ENCODE results near the gene GRM3. TPM values are rescaled to one million over a fixed set of nuclear protein-coding genes. Genes with fewer than 3 reads are reported as not detected.

Gene GRM3
- total and polyA plus RNA-seq, 2 donors (not counting 1 experiment from before 2014, with no cell fraction given), result not detected

GRCh38 chr7:86706406-86706805 lies 62.7 kb downstream of the GRM3 start:
- no peaks in the 10 kb centered on the region for H3K36me3 ChIP-seq (ENCODE audit: control insufficient read depth, insufficient read depth, low read length)
- no peak overlapping the region for H3K4me3 ChIP-seq (replicated peaks in 1 of 4; ENCODE audit: control extremely low read depth in 1 of 4, insufficient read depth in 1 of 4, low read depth in 3 of 4, low read length in 4 of 4)
- H3K4me1 ChIP-seq (ENCODE audit: control insufficient read depth, extremely low read depth, insufficient read depth, low read length), result no peaks in the 10 kb centered on the region
- H3K4me2 ChIP-seq (ENCODE audit: extremely low read depth, insufficient read depth, low read length), result no peak overlapping the region
- H4K20me1 ChIP-seq (ENCODE audit: control insufficient read depth, extremely low read depth, insufficient read depth, low read length), result no peaks in the 10 kb centered on the region
- H3K9ac ChIP-seq (ENCODE audit: insufficient read depth, low read length), result no peak overlapping the region
- no peaks in the 10 kb centered on the region for H3K79me2 ChIP-seq (ENCODE audit: control insufficient read depth, insufficient read depth, low read length)
- H3K27me3 ChIP-seq (ENCODE audit: control insufficient read depth, insufficient read depth, low read length), result no peaks in the 10 kb centered on the region
- H3K27ac ChIP-seq (ENCODE audit: insufficient read depth, low read length), result no peak overlapping the region
- no peak overlapping the region for H2AFZ ChIP-seq (ENCODE audit: low read length)
- H3K9me3 ChIP-seq (ENCODE audit: control insufficient read depth, insufficient read depth, low read depth, low read length), result no peaks in the 10 kb centered on the region
- DNase-seq (ENCODE audit: low read depth in 2 of 2), result no peak
- TF ChIP-seq CTCF (conservative IDR thresholded peaks at IDR 0.05 in 1 of 2, IDR thresholded peaks at IDR 0.05 in 1 of 2; ENCODE audit: low read depth in 1 of 2, low read length in 2 of 2) (no peak), EZH2 (IDR thresholded peaks at IDR 0.05; ENCODE audit: low read length, missing control alignments) (no peak)

- H3K27ac ChIP-seq (ENCODE audit: insufficient read depth, low read length), result no peak overlapping the region
- DNase-seq (ENCODE audit: low read depth in 2 of 2), result no peak
- H3K4me3 ChIP-seq (replicated peaks in 1 of 4; ENCODE audit: control extremely low read depth in 1 of 4, insufficient read depth in 1 of 4, low read depth in 3 of 4, low read length in 4 of 4), result no peak overlapping the region
- H3K36me3 ChIP-seq (ENCODE audit: control insufficient read depth, insufficient read depth, low read length), result no peaks in the 10 kb centered on the region
- no peaks in the 10 kb centered on the region for H3K79me2 ChIP-seq (ENCODE audit: control insufficient read depth, insufficient read depth, low read length)
- H4K20me1 ChIP-seq (ENCODE audit: control insufficient read depth, extremely low read depth, insufficient read depth, low read length), result no peaks in the 10 kb centered on the region
- no peaks in the 10 kb centered on the region for H3K27me3 ChIP-seq (ENCODE audit: control insufficient read depth, insufficient read depth, low read length)
- no peak overlapping the region for H3K4me2 ChIP-seq (ENCODE audit: extremely low read depth, insufficient read depth, low read length)
- TF ChIP-seq CTCF (conservative IDR thresholded peaks at IDR 0.05 in 1 of 2, IDR thresholded peaks at IDR 0.05 in 1 of 2; ENCODE audit: low read depth in 1 of 2, low read length in 2 of 2), result no peak
- no peak for TF ChIP-seq EZH2 (IDR thresholded peaks at IDR 0.05; ENCODE audit: low read length, missing control alignments)
- no peaks in the 10 kb centered on the region for H3K4me1 ChIP-seq (ENCODE audit: control insufficient read depth, extremely low read depth, insufficient read depth, low read length)
- no peak overlapping the region for H2AFZ ChIP-seq (ENCODE audit: low read length)
- no peak overlapping the region for H3K9ac ChIP-seq (ENCODE audit: insufficient read depth, low read length)
- no peaks in the 10 kb centered on the region for H3K9me3 ChIP-seq (ENCODE audit: control insufficient read depth, insufficient read depth, low read depth, low read length)
These were observed 64.4 kb downstream of the GRM3 start for GRCh38 chr7:86708031-86708680.

- Histone ChIP-seq H3K9ac (ENCODE audit: insufficient read depth, low read length) (no peak overlapping the region), H3K79me2 (ENCODE audit: control insufficient read depth, insufficient read depth, low read length) (no peaks in the 10 kb centered on the region), H3K27me3 (ENCODE audit: control insufficient read depth, insufficient read depth, low read length) (no peaks in the 10 kb centered on the region), H4K20me1 (ENCODE audit: control insufficient read depth, extremely low read depth, insufficient read depth, low read length) (no peaks in the 10 kb centered on the region), H3K9me3 (ENCODE audit: control insufficient read depth, insufficient read depth, low read depth, low read length) (no peaks in the 10 kb centered on the region), H3K36me3 (ENCODE audit: control insufficient read depth, insufficient read depth, low read length) (no peaks in the 10 kb centered on the region), H3K27ac (ENCODE audit: insufficient read depth, low read length) (no peak overlapping the region), H3K4me2 (ENCODE audit: extremely low read depth, insufficient read depth, low read length) (no peak overlapping the region), H3K4me1 (ENCODE audit: control insufficient read depth, extremely low read depth, insufficient read depth, low read length) (no peaks in the 10 kb centered on the region), H2AFZ (ENCODE audit: low read length) (no peak overlapping the region), H3K4me3 (replicated peaks in 1 of 4; ENCODE audit: control extremely low read depth in 1 of 4, insufficient read depth in 1 of 4, low read depth in 3 of 4, low read length in 4 of 4) (no peak overlapping the region)
- DNase-seq (ENCODE audit: low read depth in 2 of 2), result no peak
- TF ChIP-seq EZH2 (IDR thresholded peaks at IDR 0.05; ENCODE audit: low read length, missing control alignments), result no peak
- TF ChIP-seq CTCF (conservative IDR thresholded peaks at IDR 0.05 in 1 of 2, IDR thresholded peaks at IDR 0.05 in 1 of 2; ENCODE audit: low read depth in 1 of 2, low read length in 2 of 2), result no peak
These were observed 76.6 kb downstream of the GRM3 start for GRCh38 chr7:86720306-86720705.
